ENCODE data around the gene RILP. TPM values are rescaled to one million over a fixed set of nuclear protein-coding genes. Genes with fewer than 3 reads are reported as not detected.
A peak's percentile ranks its signal among the peaks of the same experiment; 100 is the strongest.

Gene RILP
- total and polyA plus RNA-seq, 10 of the 15 experiments (the other 5 are each of a cell fraction or from before 2014, with no cell fraction given), result 0.60 to 6.1 (median 3.3) TPM; not detected in 1

GRCh38 chr17:1695365-1695764 is 45.7 kb upstream of the RILP start:
- Histone ChIP-seq H3K4me2 (ENCODE audit: control insufficient read depth, insufficient read depth) (0 out of 2 replicates have a peak overlapping the region, but pooled peaks have one; percentile 9), H4K20me1 (ENCODE audit: control insufficient read depth, insufficient read depth) (no peaks in the 10 kb centered on the region), H3K27ac (ENCODE audit: control insufficient read depth, insufficient read depth) (no peak overlapping the region), H3K27me3 (replicated peaks in 1 of 2; ENCODE audit: control insufficient read depth in 2 of 2, insufficient read depth in 2 of 2, low read length in 1 of 2) (no peaks in the 10 kb centered on the region), H3K79me2 (ENCODE audit: control insufficient read depth, insufficient read depth, low read length) (no peaks in the 10 kb centered on the region), H3K4me3 (no peak overlapping the region), H3K4me1 (ENCODE audit: control insufficient read depth, insufficient read depth, low read length) (peaks cover 4% of the 10 kb centered on the region), H3K9me3 (replicated peaks; ENCODE audit: control insufficient read depth, insufficient read depth, low read length) (no peaks in the 10 kb centered on the region), H3K36me3 (ENCODE audit: control insufficient read depth in 2 of 2, insufficient read depth in 2 of 2, low read length in 1 of 2) (no peaks in the 10 kb centered on the region), H2AFZ (ENCODE audit: control insufficient read depth, low read depth, low read length) (no peak overlapping the region), H3K9ac (ENCODE audit: control insufficient read depth, insufficient read depth, low read length) (no peak overlapping the region)
- TF ChIP-seq EP300 (IDR thresholded peaks at IDR 0.05; ENCODE audit: borderline replicate concordance in 1 of 2, control insufficient read depth in 1 of 2, low read depth in 2 of 2, low read length in 2 of 2) (peak in 1 of 2 experiments; percentile 13; a peak in 1 of 4 replicates), RUNX3 (IDR thresholded peaks at IDR 0.05; ENCODE audit: low read length) (peak; percentile 45), NR2F1 (conservative IDR thresholded peaks at IDR 0.05) (peak; percentile 36; the same call in 1 of the 2 replicates), IRF4 (IDR thresholded peaks at IDR 0.05; ENCODE audit: low read depth, low read length) (peak; percentile 80), CREM (IDR thresholded peaks at IDR 0.05; ENCODE audit: low read depth) (peak; percentile 33; the same call in 1 of the 2 replicates), SRF (IDR thresholded peaks at IDR 0.05; ENCODE audit: low read depth in 2 of 2, low read length in 2 of 2) (0 out of 4 replicates have a peak, but pooled peaks of 1 of the 2 experiments have one; percentile 13), TCF7 (IDR thresholded peaks at IDR 0.05; ENCODE audit: borderline replicate concordance) (no peak), IKZF2 (IDR thresholded peaks at IDR 0.05) (peak; percentile 62 to 63; a peak in 3 of 4 replicates), SPI1 (IDR thresholded peaks at IDR 0.05; ENCODE audit: borderline replicate concordance, insufficient read depth, low read depth, low read length) (peak; percentile 96), IKZF1 (conservative IDR thresholded peaks at IDR 0.05) (peak; percentile 53; the same call in 1 of the 2 replicates), SP1 (IDR thresholded peaks at IDR 0.05; ENCODE audit: low read depth, low read length) (no peak), TCF12 (IDR thresholded peaks at IDR 0.05; ENCODE audit: low read depth, low read length) (0 out of 2 replicates have a peak, but pooled peaks have one; percentile 31), JUNB (IDR thresholded peaks at IDR 0.05) (peak; percentile 63), DPF2 (IDR thresholded peaks at IDR 0.05) (peak; percentile 37; the same call in 1 of the 2 replicates), YY1 (IDR thresholded peaks at IDR 0.05; ENCODE audit: low read depth, low read length) (no peak), BCL11A (IDR thresholded peaks at IDR 0.05; ENCODE audit: low read depth, low read length) (peak; percentile 71; the same call in 1 of the 2 replicates), ATF7 (IDR thresholded peaks at IDR 0.05; ENCODE audit: low read depth) (peak; percentile 37; the same call in 1 of the 2 replicates), EED (IDR thresholded peaks at IDR 0.05; ENCODE audit: low read depth) (peak; percentile 66), PAX5 (IDR thresholded peaks at IDR 0.05; ENCODE audit: borderline replicate concordance, low read depth, low read length) (peak; percentile 65; the same call in 1 of the 2 replicates), JUND (IDR thresholded peaks at IDR 0.05; ENCODE audit: low read depth, low read length) (no peak)
- TF ChIP-seq, protein P1, sequence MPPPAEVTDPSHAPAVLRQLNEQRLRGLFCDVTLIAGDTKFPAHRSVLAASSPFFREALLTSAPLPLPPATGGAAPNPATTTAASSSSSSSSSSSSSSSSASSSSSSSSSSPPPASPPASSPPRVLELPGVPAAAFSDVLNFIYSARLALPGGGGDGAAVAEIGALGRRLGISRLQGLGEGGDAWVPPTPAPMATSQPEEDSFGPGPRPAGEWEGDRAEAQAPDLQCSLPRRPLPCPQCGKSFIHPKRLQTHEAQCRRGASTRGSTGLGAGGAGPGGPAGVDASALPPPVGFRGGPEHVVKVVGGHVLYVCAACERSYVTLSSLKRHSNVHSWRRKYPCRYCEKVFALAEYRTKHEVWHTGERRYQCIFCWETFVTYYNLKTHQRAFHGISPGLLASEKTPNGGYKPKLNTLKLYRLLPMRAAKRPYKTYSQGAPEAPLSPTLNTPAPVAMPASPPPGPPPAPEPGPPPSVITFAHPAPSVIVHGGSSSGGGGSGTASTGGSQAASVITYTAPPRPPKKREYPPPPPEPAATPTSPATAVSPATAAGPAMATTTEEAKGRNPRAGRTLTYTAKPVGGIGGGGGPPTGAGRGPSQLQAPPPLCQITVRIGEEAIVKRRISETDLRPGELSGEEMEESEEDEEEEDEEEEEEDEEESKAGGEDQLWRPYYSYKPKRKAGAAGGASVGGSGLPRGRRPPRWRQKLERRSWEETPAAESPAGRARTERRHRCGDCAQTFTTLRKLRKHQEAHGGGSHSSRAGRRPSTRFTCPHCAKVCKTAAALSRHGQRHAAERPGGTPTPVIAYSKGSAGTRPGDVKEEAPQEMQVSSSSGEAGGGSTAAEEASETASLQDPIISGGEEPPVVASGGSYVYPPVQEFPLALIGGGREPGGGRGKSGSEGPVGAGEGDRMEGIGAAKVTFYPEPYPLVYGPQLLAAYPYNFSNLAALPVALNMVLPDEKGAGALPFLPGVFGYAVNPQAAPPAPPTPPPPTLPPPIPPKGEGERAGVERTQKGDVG (CRISPR knock-in tag; IDR thresholded peaks at IDR 0.05), result no peak
- TF ChIP-seq, protein P2, sequence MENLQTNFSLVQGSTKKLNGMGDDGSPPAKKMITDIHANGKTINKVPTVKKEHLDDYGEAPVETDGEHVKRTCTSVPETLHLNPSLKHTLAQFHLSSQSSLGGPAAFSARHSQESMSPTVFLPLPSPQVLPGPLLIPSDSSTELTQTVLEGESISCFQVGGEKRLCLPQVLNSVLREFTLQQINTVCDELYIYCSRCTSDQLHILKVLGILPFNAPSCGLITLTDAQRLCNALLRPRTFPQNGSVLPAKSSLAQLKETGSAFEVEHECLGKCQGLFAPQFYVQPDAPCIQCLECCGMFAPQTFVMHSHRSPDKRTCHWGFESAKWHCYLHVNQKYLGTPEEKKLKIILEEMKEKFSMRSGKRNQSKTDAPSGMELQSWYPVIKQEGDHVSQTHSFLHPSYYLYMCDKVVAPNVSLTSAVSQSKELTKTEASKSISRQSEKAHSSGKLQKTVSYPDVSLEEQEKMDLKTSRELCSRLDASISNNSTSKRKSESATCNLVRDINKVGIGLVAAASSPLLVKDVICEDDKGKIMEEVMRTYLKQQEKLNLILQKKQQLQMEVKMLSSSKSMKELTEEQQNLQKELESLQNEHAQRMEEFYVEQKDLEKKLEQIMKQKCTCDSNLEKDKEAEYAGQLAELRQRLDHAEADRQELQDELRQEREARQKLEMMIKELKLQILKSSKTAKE (IDR thresholded peaks at IDR 0.05; ENCODE audit: low read depth, poor library complexity, severe bottlenecking), result peak; percentile 21
- peak; percentile 99 for ATAC-seq
- RAD21 ChIA-PET (ENCODE audit: unreplicated experiment), result no interaction called here
- intact Hi-C loops (cut with micrococcal nuclease; ENCODE audit: unreplicated experiment), result no loop called here
- SMC1A ChIA-PET (ENCODE audit: uncharacterized antibody, unreplicated experiment), result no interaction called here
- FAIRE-seq, result peak; percentile 84
- WGBS (ENCODE audit: insufficient coverage, insufficient replicate concordance, low lambda C conversion rate, missing lambda C conversion rate), result 0% methylated on average over 8 of the region's 8 CpGs
- POLR2A ChIA-PET, result no interaction called here
- CTCF ChIA-PET, result no interaction called here
- peak; percentile 28 for DNase-seq (ENCODE audit: low read depth, low spot score)
- BruUV-seq (replicated peaks), result no TSS peak
- in situ Hi-C loops (cut with MboI), result no loop called here

All from GM12878 (cell line).